Mesothelial cell of epicardium (in vitro differentiated cells): Measurements from ENCODE around the gene FAM78B. TPM values are rescaled to one million over a fixed set of nuclear protein-coding genes. Genes with fewer than 3 reads are reported as not detected.

Experiments used
- DNase-seq, 2 experiments: peaks; one replicate each; pipeline ENCODE4 v3.0.0; 2021; ENCODE audit warnings: low spot score in 2 of 2; ENCODE audit not compliant: unreplicated experiment in 2 of 2
- H3K27ac Mint-ChIP-seq: 2 replicates; pipeline ENCODE4 v1.8.0; 2021; ENCODE audit warnings: mixed read lengths
- H3K27me3 Mint-ChIP-seq: 2 replicates; pipeline ENCODE4 v1.8.0; 2021; ENCODE audit warnings: low read depth, mixed read lengths
- H3K36me3 Mint-ChIP-seq: 2 replicates; pipeline ENCODE4 v1.8.0; 2021; ENCODE audit warnings: mixed read lengths
- H3K4me1 Mint-ChIP-seq: 2 replicates; pipeline ENCODE4 v1.8.0; 2021; ENCODE audit warnings: mixed read lengths
- H3K4me3 Mint-ChIP-seq: 2 replicates; pipeline ENCODE4 v1.8.0; 2021; ENCODE audit warnings: mild to moderate bottlenecking, moderate library complexity, mixed read lengths
- H3K9me3 Mint-ChIP-seq: 2 replicates; pipeline ENCODE4 v1.8.0; 2021; ENCODE audit warnings: mixed read lengths
- CTCF ChIP-seq: fragments of 200-600 bp; sonication (generic); IDR thresholded peaks from one replicate; pipeline ENCODE4 v1.5.0; 2021; ENCODE audit warnings: antibody characterized with exemption; ENCODE audit not compliant: unreplicated experiment
- total RNA-seq: library from RNA; stranded (reverse); gene quantifications from 3 replicates; pipeline ENCODE4 v1.2.1, GENCODE V29; 2021

The FAM78B gene
- total RNA-seq, 1 donor from 2014 or later: 0.16 TPM

- Mint-ChIP-seq H3K36me3 (no peaks in the 10 kb centered on the region), H3K27me3 (peaks cover 25% of the 10 kb centered on the region), H3K9me3 (no peaks in the 10 kb centered on the region), H3K4me3 (no peak overlapping the region), H3K27ac (no peak overlapping the region), H3K4me1 (no peaks in the 10 kb centered on the region)
- no peak for DNase-seq
- no peak for TF ChIP-seq CTCF
Observed at GRCh38 chr1:166120281-166120680, 46.5 kb downstream of the FAM78B start.

- Mint-ChIP-seq H3K27me3 (peaks cover 25% of the 10 kb centered on the region), H3K4me3 (no peak overlapping the region), H3K4me1 (no peaks in the 10 kb centered on the region), H3K9me3 (no peaks in the 10 kb centered on the region), H3K27ac (no peak overlapping the region), H3K36me3 (no peaks in the 10 kb centered on the region)
- no peak for DNase-seq
- no peak for TF ChIP-seq CTCF
Observed at GRCh38 chr1:166119471-166119965, 47.3 kb downstream of the FAM78B start.

DNA sequence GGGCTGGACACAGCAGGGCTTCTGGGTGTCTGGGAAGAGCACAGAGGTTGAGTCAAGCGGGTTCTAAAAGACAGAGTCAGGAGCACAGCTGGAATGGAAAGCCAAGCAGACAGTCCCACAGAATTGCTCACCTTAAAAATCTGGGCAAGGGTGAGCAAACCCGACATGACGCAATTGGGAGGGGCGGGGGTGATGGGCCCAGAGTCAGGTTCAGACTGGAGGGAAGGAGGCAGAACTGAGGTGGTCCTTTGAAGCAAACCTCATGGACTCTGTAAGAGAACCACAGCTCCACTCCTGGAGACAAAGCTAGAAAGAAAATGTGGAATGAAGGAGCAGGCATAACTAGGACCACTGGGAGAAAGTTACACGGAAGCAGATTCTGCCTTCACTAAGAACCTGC, 49.0 kb downstream of the FAM78B start:
- Mint-ChIP-seq H3K9me3 (no peaks in the 10 kb centered on the region), H3K4me3 (no peak overlapping the region), H3K27ac (no peak overlapping the region), H3K4me1 (no peaks in the 10 kb centered on the region), H3K36me3 (no peaks in the 10 kb centered on the region), H3K27me3 (peaks cover 23% of the 10 kb centered on the region)
- no peak for TF ChIP-seq CTCF
- no peak for DNase-seq

- TF ChIP-seq CTCF: no peak
- no peak for DNase-seq
- Mint-ChIP-seq H3K9me3 (no peaks in the 10 kb centered on the region), H3K4me1 (no peaks in the 10 kb centered on the region), H3K4me3 (no peak overlapping the region), H3K27me3 (peaks cover 23% of the 10 kb centered on the region), H3K27ac (no peak overlapping the region), H3K36me3 (no peaks in the 10 kb centered on the region)
Observed at GRCh38 chr1:166116026-166116425, 50.8 kb downstream of the FAM78B start.

DNA sequence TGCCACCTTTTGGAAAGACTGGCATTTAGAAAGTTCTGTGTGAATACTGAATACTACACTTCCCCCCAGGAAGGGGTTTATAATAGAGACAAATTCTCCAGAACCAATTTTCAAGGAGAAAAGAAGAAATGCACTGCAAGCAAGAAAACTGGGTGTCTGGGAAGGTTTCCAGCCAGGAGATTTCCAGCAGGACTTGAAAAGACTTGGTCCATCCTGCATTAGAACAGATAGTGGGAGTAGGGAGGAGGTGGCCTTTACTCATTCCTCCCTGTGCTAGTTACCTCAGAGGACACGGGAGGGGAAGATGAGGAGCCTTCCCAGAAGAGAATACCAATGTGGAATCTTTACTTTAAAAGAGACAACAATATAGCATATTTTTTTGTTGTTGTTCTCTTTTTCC, 52.4 kb downstream of the FAM78B start:
- H3K9me3 Mint-ChIP-seq: no peaks in the 10 kb centered on the region

More for the DNA sequence above, 52.4 kb downstream of the FAM78B start:
- DNase-seq: no peak
- no peaks in the 10 kb centered on the region for H3K36me3 Mint-ChIP-seq
- H3K4me3 Mint-ChIP-seq: no peak overlapping the region
- TF ChIP-seq CTCF: no peak
- H3K4me1 Mint-ChIP-seq: no peaks in the 10 kb centered on the region
- H3K27me3 Mint-ChIP-seq: peaks cover 16% of the 10 kb centered on the region
- H3K27ac Mint-ChIP-seq: no peak overlapping the region
